PC-9 (cell line): ENCODE results near the gene CCNL1. TPM values are rescaled to one million over a fixed set of nuclear protein-coding genes. Genes with fewer than 3 reads are reported as not detected.

Source experiments
- BruUV-seq: library from RNA; stranded (reverse); fragments of 400-500 nt; replicated peaks from 2 replicates; lab custom pipeline; 2021; lab: Mats Ljungman, UMichigan
- CTCF ChIA-PET: fragments of 300-600 bp; sonication (Branson Sonifier 250); formaldehyde crosslinking; loops from one replicate; lab custom pipeline; 2022; ENCODE audit warnings: antibody characterized with exemption; lab: Charles Lee
- POLR2A ChIA-PET: fragments of 300-600 bp; sonication (Branson Sonifier 250); formaldehyde crosslinking; loops from one replicate; lab custom pipeline; 2022; ENCODE audit warnings: antibody characterized with exemption; ENCODE audit not compliant: unreplicated experiment; lab: Charles Lee
- DNase-seq, 2 experiments: peaks; one replicate each; pipeline versions ENCODE4 v3.0.0 to v3.0.0-alpha.2; 2015 to 2022; ENCODE audit warnings: mixed read lengths in 1 of 2
- H2AFZ ChIP-seq: fragments of 200-600 bp; sonication (generic); 2 replicates; pipeline ENCODE4 v1.8.1; 2017; ENCODE audit warnings: antibody characterized with exemption
- H3F3A ChIP-seq: fragments of 200-600 bp; sonication (generic); 2 replicates; pipeline ENCODE4 v1.8.1; 2017; ENCODE audit warnings: antibody characterized with exemption, mild to moderate bottlenecking, low read depth; ENCODE audit not compliant: insufficient read depth
- H3K27ac ChIP-seq: fragments of 200-600 bp; sonication (generic); 2 replicates; pipeline ENCODE4 v1.6.1; 2016; ENCODE audit warnings: mixed run types
- H3K27me3 ChIP-seq: fragments of 200-600 bp; sonication (generic); 2 replicates; pipeline ENCODE4 v1.6.1; 2016; ENCODE audit warnings: low read depth, mixed run types; ENCODE audit not compliant: insufficient read depth
- H3K36me3 ChIP-seq: fragments of 200-600 bp; sonication (generic); 2 replicates; pipeline ENCODE4 v1.6.1; 2016; ENCODE audit warnings: low read depth, mixed run types
- H3K4me1 ChIP-seq: fragments of 200-600 bp; sonication (generic); replicated peaks from 2 replicates; pipeline ENCODE4 v1.6.1; 2016; ENCODE audit warnings: mixed run types; ENCODE audit not compliant: insufficient read depth
- H3K4me2 ChIP-seq: fragments of 200-600 bp; sonication (generic); 2 replicates; pipeline ENCODE4 v1.6.1; 2017; ENCODE audit warnings: mixed run types
- H3K4me3 ChIP-seq: fragments of 200-600 bp; sonication (generic); 2 replicates; pipeline ENCODE4 v1.6.1; 2016; ENCODE audit warnings: mixed run types
- H3K79me2 ChIP-seq: fragments of 200-600 bp; sonication (generic); 2 replicates; pipeline ENCODE4 v1.6.1; 2017; ENCODE audit warnings: low read depth, mixed run types
- H3K9me2 ChIP-seq: fragments of 200-600 bp; sonication (generic); 2 replicates; pipeline ENCODE4 v1.8.1; 2017; ENCODE audit warnings: mild to moderate bottlenecking; ENCODE audit not compliant: insufficient read depth
- H3K9me3 ChIP-seq: fragments of 200-600 bp; sonication (generic); 2 replicates; pipeline ENCODE4 v1.8.1; 2016; ENCODE audit warnings: low read depth; ENCODE audit not compliant: insufficient read depth
- H4K20me1 ChIP-seq: fragments of 200-600 bp; sonication (generic); 2 replicates; pipeline ENCODE4 v1.8.1; 2017; ENCODE audit not compliant: insufficient read depth
- EZH2 ChIP-seq: fragments of 200-600 bp; sonication (generic); IDR thresholded peaks from 2 replicates; pipeline ENCODE4 v1.8.0; 2017; ENCODE audit warnings: antibody characterized with exemption, low read depth
- intact Hi-C: fragments of 100-400 bp; cut with micrococcal nuclease; formaldehyde crosslinking; loops from one replicate; pipeline ENCODE4 v1.10.0; 2022; ENCODE audit not compliant: unreplicated experiment
- total RNA-seq: library from RNA; stranded (reverse); gene quantifications from 2 replicates; pipeline ENCODE4 v1.2.3, GENCODE V29; 2021
- TF ChIP-seq, protein P1 (sequence below): fragments of 200-600 bp; sonication (generic); conservative IDR thresholded peaks from 2 replicates; pipeline ENCODE4 v1.6.1; 2017; ENCODE audit warnings: mixed run types, antibody characterized with exemption, mild to moderate bottlenecking, moderate library complexity

Gene CCNL1
- total RNA-seq, 1 experiment from 2014 or later, result 91.3 TPM

DNA sequence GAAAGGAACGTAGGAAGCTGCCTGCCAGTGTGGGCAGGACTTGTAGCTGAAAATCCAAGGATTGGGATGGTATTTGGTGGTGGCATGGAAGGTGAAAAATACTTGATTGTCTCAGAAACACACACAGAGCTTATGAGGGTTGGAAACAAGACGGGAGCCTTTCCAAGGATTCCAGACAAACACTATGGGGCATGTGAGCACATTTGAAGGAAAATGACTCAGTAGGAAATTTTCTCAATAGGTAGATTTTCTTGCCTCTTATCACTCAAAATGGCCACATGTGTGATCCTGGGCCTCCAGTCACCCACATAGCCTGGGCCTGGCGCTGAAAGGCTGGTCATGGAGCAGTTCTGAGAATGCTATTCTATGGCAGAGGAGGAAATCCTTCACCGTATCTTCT lies 47.4 kb downstream of the CCNL1 start:
- no peak for DNase-seq
- Histone ChIP-seq H3K9me3 (no peaks in the 10 kb centered on the region), H4K20me1 (no peaks in the 10 kb centered on the region), H3F3A (peaks cover 16% of the 10 kb centered on the region), H3K79me2 (no peaks in the 10 kb centered on the region), H3K27ac (no peak overlapping the region), H3K36me3 (no peaks in the 10 kb centered on the region), H3K4me3 (no peak overlapping the region), H2AFZ (no peak overlapping the region), H3K27me3 (no peaks in the 10 kb centered on the region), H3K4me2 (no peak overlapping the region), H3K9me2 (no peaks in the 10 kb centered on the region), H3K4me1 (peaks cover 24% of the 10 kb centered on the region)
- BruUV-seq, result no TSS peak
- CTCF ChIA-PET, result no interaction called here
- TF ChIP-seq, protein P1, sequence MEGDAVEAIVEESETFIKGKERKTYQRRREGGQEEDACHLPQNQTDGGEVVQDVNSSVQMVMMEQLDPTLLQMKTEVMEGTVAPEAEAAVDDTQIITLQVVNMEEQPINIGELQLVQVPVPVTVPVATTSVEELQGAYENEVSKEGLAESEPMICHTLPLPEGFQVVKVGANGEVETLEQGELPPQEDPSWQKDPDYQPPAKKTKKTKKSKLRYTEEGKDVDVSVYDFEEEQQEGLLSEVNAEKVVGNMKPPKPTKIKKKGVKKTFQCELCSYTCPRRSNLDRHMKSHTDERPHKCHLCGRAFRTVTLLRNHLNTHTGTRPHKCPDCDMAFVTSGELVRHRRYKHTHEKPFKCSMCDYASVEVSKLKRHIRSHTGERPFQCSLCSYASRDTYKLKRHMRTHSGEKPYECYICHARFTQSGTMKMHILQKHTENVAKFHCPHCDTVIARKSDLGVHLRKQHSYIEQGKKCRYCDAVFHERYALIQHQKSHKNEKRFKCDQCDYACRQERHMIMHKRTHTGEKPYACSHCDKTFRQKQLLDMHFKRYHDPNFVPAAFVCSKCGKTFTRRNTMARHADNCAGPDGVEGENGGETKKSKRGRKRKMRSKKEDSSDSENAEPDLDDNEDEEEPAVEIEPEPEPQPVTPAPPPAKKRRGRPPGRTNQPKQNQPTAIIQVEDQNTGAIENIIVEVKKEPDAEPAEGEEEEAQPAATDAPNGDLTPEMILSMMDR, result no peak
- TF ChIP-seq EZH2, result no peak
- intact Hi-C loops, result no loop called here
- POLR2A ChIA-PET, result no interaction called here

- POLR2A ChIA-PET, result no interaction called here
- peaks cover 16% of the 10 kb centered on the region for H3F3A ChIP-seq
Measured at GRCh38 chr3:157111518-157111917, 48.4 kb downstream of the CCNL1 start.

DNA sequence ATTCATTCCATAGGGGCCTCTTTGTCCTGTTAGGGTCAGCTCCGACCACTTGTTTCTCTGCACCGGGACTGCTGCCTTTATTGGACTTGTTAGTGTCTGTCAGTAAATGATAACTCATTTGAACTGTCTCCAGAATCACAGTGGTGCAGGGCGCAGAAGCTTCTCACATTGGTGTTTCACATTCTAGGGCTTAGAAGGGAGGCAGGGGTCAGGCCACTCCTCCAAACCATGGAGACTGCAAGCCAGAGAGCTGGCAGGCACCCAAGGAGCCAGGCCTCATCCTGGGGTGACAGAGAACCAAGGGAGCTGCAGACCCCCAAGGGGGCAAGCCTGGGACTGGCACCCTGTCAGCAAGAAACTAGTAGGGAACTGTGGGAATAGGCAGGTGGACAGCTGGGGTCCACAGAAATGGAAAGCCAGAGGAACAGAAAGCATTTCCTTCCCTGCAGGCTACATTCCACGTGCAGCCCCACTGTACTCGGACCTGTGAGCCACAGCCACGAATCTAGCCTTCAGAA lies 49.1 kb downstream of the CCNL1 start:
- intact Hi-C loops, result no loop called here
- CTCF ChIA-PET, result interaction anchor here (0.5 kb wide), 1 partner anchor 29 kb away, joined by 3 read pairs; no protein-coding TSS in a partner anchor
- no peaks in the 10 kb centered on the region for H4K20me1 ChIP-seq

More at GRCh38 chr3:157111518-157111917, 48.4 kb downstream of the CCNL1 start:
- no peaks in the 10 kb centered on the region for H3K9me2 ChIP-seq
- intact Hi-C loops, result no loop called here
- no peaks in the 10 kb centered on the region for H4K20me1 ChIP-seq
- no peak overlapping the region for H3K4me3 ChIP-seq
- no peak overlapping the region for H3K4me2 ChIP-seq
- DNase-seq, result no peak
- H3K79me2 ChIP-seq, result no peaks in the 10 kb centered on the region
- TF ChIP-seq EZH2, result no peak
- TF ChIP-seq, protein P1, result no peak
- H3K9me3 ChIP-seq, result no peaks in the 10 kb centered on the region
- peaks cover 20% of the 10 kb centered on the region for H3K4me1 ChIP-seq
- CTCF ChIA-PET, result no interaction called here
- no peaks in the 10 kb centered on the region for H3K27me3 ChIP-seq
- no TSS peak for BruUV-seq
- no peak overlapping the region for H3K27ac ChIP-seq
- no peak overlapping the region for H2AFZ ChIP-seq
- no peaks in the 10 kb centered on the region for H3K36me3 ChIP-seq

More for the DNA sequence above, 49.1 kb downstream of the CCNL1 start:
- Histone ChIP-seq H3K9me2 (no peaks in the 10 kb centered on the region), H3K4me3 (no peak overlapping the region), H3K4me1 (peaks cover 13% of the 10 kb centered on the region), H3K79me2 (no peaks in the 10 kb centered on the region), H3K9me3 (no peaks in the 10 kb centered on the region), H3K4me2 (no peak overlapping the region), H3F3A (peaks cover 10% of the 10 kb centered on the region), H3K36me3 (no peaks in the 10 kb centered on the region), H3K27me3 (no peaks in the 10 kb centered on the region), H3K27ac (no peak overlapping the region), H2AFZ (no peak overlapping the region)
- BruUV-seq, result no TSS peak
- no peak for DNase-seq
- POLR2A ChIA-PET, result no interaction called here
- no peak for TF ChIP-seq EZH2
- TF ChIP-seq, protein P1, result no peak
